Endothelial cell of umbilical vein (primary cell): Measurements from ENCODE around the gene MOK. TPM values are rescaled to one million over a fixed set of nuclear protein-coding genes. Genes with fewer than 3 reads are reported as not detected.

Experiments used
- BruUV-seq: library from RNA; stranded (reverse); fragments of 400-500 nt; replicated peaks from 2 replicates; lab custom pipeline; 2021; lab: Mats Ljungman, UMichigan
- CTCF ChIA-PET: fragments of 300-600, 350-600 bp; sonication (Branson Sonifier 250); formaldehyde crosslinking; loops from one replicate; lab custom pipeline; 2021; ENCODE audit warnings: antibody characterized with exemption, inconsistent platforms; lab: Charles Lee
- POLR2A ChIA-PET: fragments of 300-600, 350-600 bp; sonication (Branson Sonifier 250); formaldehyde crosslinking; loops from one replicate; lab custom pipeline; 2021; ENCODE audit warnings: antibody characterized with exemption, inconsistent platforms; lab: Charles Lee
- DNase-seq: peaks from one replicate; pipeline ENCODE4 v3.0.0-alpha.2; 2011; ENCODE audit warnings: low read depth, low spot score
- FAIRE-seq: peaks from 2 replicates; lab custom pipeline; 2011; peaks lifted over from hg19 to GRCh38; lab: Jason Lieb, UNC
- H2AFZ ChIP-seq: 2 replicates; pipeline ENCODE4 v1.6.0; 2012; ENCODE audit warnings: low read depth, low read length, control low read depth, inconsistent platforms
- H3K27ac ChIP-seq: 2 replicates; pipeline ENCODE4 v1.5.1; 2011; ENCODE audit warnings: low read depth, mild to moderate bottlenecking, control low read depth, low read length, moderate library complexity; ENCODE audit not compliant: insufficient read depth
- H3K27me3 ChIP-seq, 2 experiments: 2 replicates each; pipeline versions ENCODE4 v1.6.0 to v1.6.1; 2011; ENCODE audit warnings: low read length in 2 of 2, mixed read lengths in 1 of 2; ENCODE audit not compliant: control insufficient read depth in 2 of 2, insufficient read depth in 2 of 2
- H3K36me3 ChIP-seq, 2 experiments: 2 replicates in 1 of 2; 3 replicates in 1 of 2; pipeline ENCODE4 v1.5.1; 2011; ENCODE audit warnings: low read length in 2 of 2, mild to moderate bottlenecking in 1 of 2, moderate library complexity in 1 of 2; ENCODE audit not compliant: control insufficient read depth in 2 of 2, insufficient read depth in 2 of 2; ENCODE audit errors: extremely low read depth in 1 of 2
- H3K4me1 ChIP-seq: 3 replicates; pipeline ENCODE4 v1.5.1; 2011; ENCODE audit warnings: mild to moderate bottlenecking, low read length; ENCODE audit not compliant: control insufficient read depth, insufficient read depth; ENCODE audit errors: extremely low read depth
- H3K4me2 ChIP-seq: 2 replicates; pipeline ENCODE4 v1.6.1; 2011; ENCODE audit warnings: low read length, control low read depth, mixed read lengths; ENCODE audit not compliant: insufficient read depth
- H3K4me3 ChIP-seq, 3 experiments: fragments of 200-600 bp in 1 of 3; sonication (generic), shearing (Covaris generic) in 1 of 3; replicated peaks in 1 of 3; 2 replicates each; pipeline ENCODE4 v1.5.1; 2011 to 2016; ENCODE audit warnings: control low read depth in 3 of 3, low read length in 3 of 3, mild to moderate bottlenecking in 2 of 3, inconsistent platforms in 1 of 3, low read depth in 1 of 3, moderate library complexity in 1 of 3; ENCODE audit not compliant: insufficient read depth in 1 of 3
- H3K79me2 ChIP-seq: 2 replicates; pipeline ENCODE4 v1.6.0; 2012; ENCODE audit warnings: low read length, inconsistent platforms; ENCODE audit not compliant: control insufficient read depth, insufficient read depth
- H3K9ac ChIP-seq: replicated peaks from 2 replicates; pipeline ENCODE3; 2011; ENCODE audit warnings: low read length, control low read depth; ENCODE audit not compliant: insufficient read depth; ENCODE audit errors: extremely low read depth
- H3K9me1 ChIP-seq: replicated peaks from 3 replicates; pipeline ENCODE4 v1.6.0; 2011; ENCODE audit warnings: mild to moderate bottlenecking, low read length; ENCODE audit not compliant: control insufficient read depth, insufficient read depth; ENCODE audit errors: extremely low read depth
- H3K9me3 ChIP-seq: replicated peaks from 2 replicates; pipeline ENCODE4 v1.5.1; 2012; ENCODE audit warnings: low read length, inconsistent platforms; ENCODE audit not compliant: control insufficient read depth, insufficient read depth
- H4K20me1 ChIP-seq: replicated peaks from 2 replicates; pipeline ENCODE3; 2011; ENCODE audit warnings: mild to moderate bottlenecking, low read length; ENCODE audit not compliant: control insufficient read depth, insufficient read depth; ENCODE audit errors: extremely low read depth
- CTCF ChIP-seq, 2 donors: IDR thresholded peaks; 1 replicate in 1 of 2; 2 replicates in 1 of 2; pipeline ENCODE4 v1.5.1; 2011; ENCODE audit warnings: low read length in 2 of 2, mild to moderate bottlenecking in 2 of 2, moderate library complexity in 2 of 2, control low read depth in 1 of 2, inconsistent platforms in 1 of 2, low read depth in 1 of 2; ENCODE audit not compliant: insufficient read depth in 1 of 2; ENCODE audit errors: extremely low read depth in 1 of 2
- EZH2 ChIP-seq: IDR thresholded peaks from 2 replicates; pipeline ENCODE4 v1.6.1; 2012; ENCODE audit warnings: borderline replicate concordance, low read depth, mild to moderate bottlenecking, moderate library complexity, low read length, inconsistent platforms; ENCODE audit not compliant: severe bottlenecking
- FOS ChIP-seq: IDR thresholded peaks from 2 replicates; pipeline ENCODE4 v1.6.1; 2011; ENCODE audit warnings: mild to moderate bottlenecking, low read length, moderate library complexity, borderline replicate concordance; ENCODE audit not compliant: insufficient read depth
- GATA2 ChIP-seq: IDR thresholded peaks from 2 replicates; pipeline ENCODE4 v1.7.0; 2011; ENCODE audit warnings: low read depth, mild to moderate bottlenecking, moderate library complexity, mixed read lengths, low read length; ENCODE audit not compliant: insufficient read length, insufficient read depth
- JUN ChIP-seq: IDR thresholded peaks from 2 replicates; pipeline ENCODE4 v1.6.1; 2011; ENCODE audit warnings: borderline replicate concordance, low read depth; ENCODE audit not compliant: insufficient read length, insufficient read depth
- MAX ChIP-seq: IDR thresholded peaks from 2 replicates; pipeline ENCODE4 v1.6.1; 2011; ENCODE audit not compliant: insufficient read depth, insufficient read length
- MYC ChIP-seq: IDR thresholded peaks from one replicate; pipeline ENCODE4 v1.6.1; 2011; ENCODE audit warnings: mild to moderate bottlenecking, low read depth, low read length
- POLR2A ChIP-seq: IDR thresholded peaks from 2 replicates; pipeline ENCODE4 v1.6.1; 2012; ENCODE audit warnings: low read depth, mild to moderate bottlenecking, control low read depth, low read length
- POLR2AphosphoS5 ChIP-seq: IDR thresholded peaks from 2 replicates; pipeline ENCODE4 v1.6.1; 2012; ENCODE audit warnings: low read depth, mild to moderate bottlenecking, control low read depth, low read length, moderate library complexity; ENCODE audit not compliant: insufficient read depth
- dilution Hi-C: fragments of 300-500 bp; cut with MboI; formaldehyde crosslinking; loops from one replicate; pipeline ENCODE4 v1.15.0; 2019; ENCODE audit warnings: low sequenced_read_pairs; ENCODE audit not compliant: extremely low pct_ligation_motif_present
- intact Hi-C: fragments of 100-400 bp; cut with micrococcal nuclease; formaldehyde crosslinking; loops from one replicate; pipeline ENCODE4 v1.10.0; 2022
- polyA plus RNA-seq, 4 experiments: library from polyadenylated mRNA; depleted of rRNA in 3 of 4; stranded (reverse) in 3 of 4; unstranded in 1 of 4; fragments of >200 nt; gene quantifications; 2 replicates each; pipeline versions ENCODE4 v1.2.1 to v1.2.3, GENCODE V29; 2011 to 2012; ENCODE audit warnings: missing spikeins in 1 of 4
- total RNA-seq: library from RNA; stranded (reverse); gene quantifications from 2 replicates; pipeline ENCODE4 v1.2.3, GENCODE V29; 2021

Gene MOK
- total and polyA plus RNA-seq, 2 donors (not counting 3 experiments of a cell fraction or from before 2014, with no cell fraction given) = 6.1 to 8.6 TPM

- H4K20me1 ChIP-seq = no peaks in the 10 kb centered on the region
- ChIA-PET CTCF (interaction anchor here (0.9 kb wide), 1 partner anchor 130 kb away, joined by 3 read pairs; no protein-coding TSS in a partner anchor), POLR2A (no interaction called here)
Observed at GRCh38 chr14:102184316-102185035, 120.5 kb downstream of the MOK start.

More at GRCh38 chr14:102184316-102185035, 120.5 kb downstream of the MOK start:
- DNase-seq = no peak
- Histone ChIP-seq H2AFZ (no peak overlapping the region), H3K27me3 (no peaks in the 10 kb centered on the region), H3K36me3 (no peaks in the 10 kb centered on the region), H3K27ac (no peak overlapping the region), H3K9ac (no peak overlapping the region), H3K79me2 (peaks cover 45% of the 10 kb centered on the region), H3K4me3 (no peak overlapping the region), H3K4me1 (no peaks in the 10 kb centered on the region), H3K9me1 (no peaks in the 10 kb centered on the region), H3K4me2 (no peak overlapping the region), H3K9me3 (no peaks in the 10 kb centered on the region)
- intact Hi-C loops (no loop called here), dilution Hi-C loops (no loop called here)
- TF ChIP-seq JUN (no peak), FOS (no peak), MYC (no peak), POLR2AphosphoS5 (no peak), POLR2A (no peak), EZH2 (no peak), CTCF (IDR thresholded peaks at IDR 0.05; ENCODE audit: extremely low read depth in 1 of 2, insufficient read depth in 1 of 2, low read depth in 1 of 2, low read length in 2 of 2) (no peak), GATA2 (no peak), MAX (no peak)
- BruUV-seq = no TSS peak
- FAIRE-seq = no peak
